Activated T-cell treated with anti-CD3 and anti-CD28 coated beads, Interleukin-2, amount 50 U/mL, for 72 hours (primary cell): Measurements from ENCODE around the gene DMD. TPM values are rescaled to one million over a fixed set of nuclear protein-coding genes. Genes with fewer than 3 reads are reported as not detected.

ENCODE experiments used
- ATAC-seq, 2 donors: fragments of 150-1000 bp; cut with Tn5 transposase; replicated peaks in 1 of 2; 2 replicates each; pipeline ENCODE4 v1.10.0; 2021; ENCODE audit warnings: moderate library complexity in 2 of 2, mild to moderate bottlenecking in 1 of 2
- DNase-seq, 2 donors: peaks; one replicate each; pipeline ENCODE4 v3.0.0; 2021 to 2022; ENCODE audit warnings: mixed read lengths in 1 of 2
- H3K27ac Mint-ChIP-seq: one replicate; pipeline ENCODE4 v1.8.0; 2022; ENCODE audit warnings: mild to moderate bottlenecking, moderate library complexity, mixed read lengths
- H3K27me3 Mint-ChIP-seq: one replicate; pipeline ENCODE4 v1.8.0; 2022; ENCODE audit warnings: low read depth, mixed read lengths
- H3K36me3 Mint-ChIP-seq, 2 donors: one replicate each; pipeline ENCODE4 v1.8.0; 2022; ENCODE audit warnings: mixed read lengths in 2 of 2, mild to moderate bottlenecking in 1 of 2; ENCODE audit not compliant: insufficient read depth in 2 of 2
- H3K4me1 Mint-ChIP-seq: one replicate; pipeline ENCODE4 v1.8.0; 2022; ENCODE audit warnings: low read depth, mixed read lengths
- H3K4me3 Mint-ChIP-seq, 2 donors: one replicate each; pipeline ENCODE4 v1.8.0; 2022; ENCODE audit warnings: mild to moderate bottlenecking in 2 of 2, mixed read lengths in 2 of 2, moderate library complexity in 2 of 2
- H3K9me3 Mint-ChIP-seq, 2 donors: one replicate each; pipeline ENCODE4 v1.8.0; 2022; ENCODE audit warnings: mixed read lengths in 2 of 2
- total RNA-seq, 2 donors: library from RNA; stranded (reverse); gene quantifications; one replicate each; pipeline ENCODE4 v1.2.3, GENCODE V29; 2022

DMD gene
- total RNA-seq, 2 donors from 2014 or later, result 2.9 to 4.6 TPM

- Mint-ChIP-seq H3K9me3 (peaks cover 0 to 3% of the 10 kb centered on the region in 2 donors), H3K4me1 (no peaks in the 10 kb centered on the region), H3K36me3 (no peaks in the 10 kb centered on the region), H3K4me3 (no peak overlapping the region), H3K27me3 (no peaks in the 10 kb centered on the region), H3K27ac (no peak overlapping the region)
- DNase-seq (no peak), ATAC-seq (no peak)
Observed at GRCh38 chrX:31747411-31747810, 1463.9 kb downstream of the DMD start.

DNA sequence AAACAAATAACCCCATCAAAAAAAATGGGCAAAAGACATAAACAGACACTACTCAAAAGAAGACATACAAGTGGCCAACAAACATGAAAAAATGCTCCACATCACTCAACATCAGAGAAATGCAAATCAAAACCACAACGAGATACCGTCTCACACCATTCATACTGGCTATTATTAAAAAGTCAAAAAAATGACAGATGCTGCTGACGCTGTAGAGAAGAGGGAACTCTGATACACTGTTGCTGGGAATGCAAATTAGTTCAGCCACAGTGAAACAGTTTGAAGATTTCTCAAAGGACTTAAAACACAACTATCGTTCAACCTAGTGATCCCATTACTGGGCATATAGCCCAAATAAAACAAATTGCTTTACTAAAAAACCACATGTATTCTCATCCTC, 1468.3 kb downstream of the DMD start:
- Mint-ChIP-seq H3K9me3 (no peaks in the 10 kb centered on the region), H3K36me3 (no peaks in the 10 kb centered on the region), H3K4me3 (no peak overlapping the region), H3K4me1 (no peaks in the 10 kb centered on the region), H3K27ac (no peak overlapping the region), H3K27me3 (no peaks in the 10 kb centered on the region)
- no peak for ATAC-seq
- DNase-seq, result no peak

- DNase-seq, result no peak
- no peak for ATAC-seq
- Mint-ChIP-seq H3K4me1 (no peaks in the 10 kb centered on the region), H3K4me3 (no peak overlapping the region), H3K27me3 (no peaks in the 10 kb centered on the region), H3K9me3 (no peaks in the 10 kb centered on the region), H3K27ac (no peak overlapping the region), H3K36me3 (no peaks in the 10 kb centered on the region)
Observed at GRCh38 chrX:31717474-31717873, 1493.9 kb downstream of the DMD start.

GRCh38 chrX:31715675-31716074, 1495.7 kb downstream of the DMD start:
- H3K9me3 Mint-ChIP-seq, result no peaks in the 10 kb centered on the region
- no peaks in the 10 kb centered on the region for H3K4me1 Mint-ChIP-seq
- ATAC-seq, result no peak
- no peak for DNase-seq
- no peaks in the 10 kb centered on the region for H3K36me3 Mint-ChIP-seq
- no peak overlapping the region for H3K27ac Mint-ChIP-seq
- no peak overlapping the region for H3K4me3 Mint-ChIP-seq
- H3K27me3 Mint-ChIP-seq, result no peaks in the 10 kb centered on the region

DNA sequence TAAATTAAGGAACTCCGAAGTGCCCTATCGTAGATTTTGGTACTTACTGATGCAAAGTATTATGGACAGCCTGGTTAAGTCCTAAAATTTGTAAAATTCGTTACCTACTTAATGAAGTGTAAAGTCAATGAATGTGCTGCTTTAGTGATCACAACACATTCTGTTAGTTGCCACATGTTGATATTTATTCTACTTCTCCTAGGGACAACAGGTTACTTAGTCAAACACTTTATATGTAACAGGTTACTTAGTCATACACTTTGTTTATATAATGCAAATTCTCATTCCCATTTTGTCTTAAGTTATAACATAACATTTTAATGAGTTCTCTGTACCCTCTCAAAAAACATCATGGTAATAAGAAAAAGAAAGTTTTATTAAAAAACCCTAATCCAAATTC, 1496.6 kb downstream of the DMD start:
- no peak for ATAC-seq

GRCh38 chrX:31713120-31713519, 1498.2 kb downstream of the DMD start:
- ATAC-seq (no peak), DNase-seq (no peak)
- no peaks in the 10 kb centered on the region for H3K4me1 Mint-ChIP-seq
- H3K4me3 Mint-ChIP-seq, result no peak overlapping the region
- H3K36me3 Mint-ChIP-seq, result no peaks in the 10 kb centered on the region
- H3K27ac Mint-ChIP-seq, result no peak overlapping the region
- no peaks in the 10 kb centered on the region for H3K27me3 Mint-ChIP-seq
- no peaks in the 10 kb centered on the region for H3K9me3 Mint-ChIP-seq

More for the DNA sequence above, 1496.6 kb downstream of the DMD start:
- DNase-seq, result no peak
- H3K36me3 Mint-ChIP-seq, result no peaks in the 10 kb centered on the region
- H3K27me3 Mint-ChIP-seq, result no peaks in the 10 kb centered on the region
- H3K27ac Mint-ChIP-seq, result no peak overlapping the region
- no peaks in the 10 kb centered on the region for H3K9me3 Mint-ChIP-seq
- no peak overlapping the region for H3K4me3 Mint-ChIP-seq
- no peaks in the 10 kb centered on the region for H3K4me1 Mint-ChIP-seq

- ATAC-seq, result no peak
- no peak for DNase-seq
- H3K9me3 Mint-ChIP-seq, result no peaks in the 10 kb centered on the region
- no peaks in the 10 kb centered on the region for H3K27me3 Mint-ChIP-seq
- H3K4me3 Mint-ChIP-seq, result no peak overlapping the region
- no peak overlapping the region for H3K27ac Mint-ChIP-seq
- H3K36me3 Mint-ChIP-seq, result no peaks in the 10 kb centered on the region
- H3K4me1 Mint-ChIP-seq, result no peaks in the 10 kb centered on the region
Observed at GRCh38 chrX:31711166-31711565, 1500.2 kb downstream of the DMD start.

DNA sequence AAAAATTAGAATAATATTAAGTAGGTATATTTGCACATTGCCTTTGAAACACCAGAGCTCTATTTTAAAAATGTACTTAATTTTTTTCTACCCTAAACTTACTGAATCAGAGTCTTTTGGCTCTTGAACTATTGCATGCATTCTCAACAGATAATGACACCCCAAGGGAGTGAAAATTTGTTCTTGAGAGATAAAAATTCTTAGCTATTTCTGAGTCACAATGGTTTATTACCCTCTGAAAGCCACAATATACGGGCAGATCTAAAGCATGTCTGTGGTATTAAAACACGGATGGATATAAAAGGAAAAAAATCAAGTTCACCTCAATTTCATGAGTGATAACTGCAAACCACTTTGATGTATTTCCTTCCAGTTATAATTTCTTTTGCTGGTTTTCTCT, 1503.2 kb downstream of the DMD start:
- Mint-ChIP-seq H3K36me3 (no peaks in the 10 kb centered on the region), H3K4me3 (no peak overlapping the region), H3K9me3 (peaks cover 0 to 2% of the 10 kb centered on the region in 2 donors), H3K4me1 (no peaks in the 10 kb centered on the region), H3K27me3 (peaks cover 5% of the 10 kb centered on the region), H3K27ac (no peak overlapping the region)
- ATAC-seq (no peak), DNase-seq (no peak)

- DNase-seq (no peak), ATAC-seq (no peak)
- Mint-ChIP-seq H3K27ac (no peak overlapping the region), H3K4me1 (no peaks in the 10 kb centered on the region), H3K27me3 (peaks cover 6% of the 10 kb centered on the region), H3K9me3 (peaks cover 0 to 2% of the 10 kb centered on the region in 2 donors), H3K4me3 (no peak overlapping the region), H3K36me3 (no peaks in the 10 kb centered on the region)
Observed at GRCh38 chrX:31706466-31706865, 1504.9 kb downstream of the DMD start.

GRCh38 chrX:31705816-31706215, 1505.5 kb downstream of the DMD start:
- no peak overlapping the region for H3K4me3 Mint-ChIP-seq
- H3K4me1 Mint-ChIP-seq, result no peaks in the 10 kb centered on the region
- H3K27ac Mint-ChIP-seq, result no peak overlapping the region
- no peaks in the 10 kb centered on the region for H3K36me3 Mint-ChIP-seq
- peaks cover 2% of the 10 kb centered on the region in 2 donors for H3K9me3 Mint-ChIP-seq
- DNase-seq (no peak), ATAC-seq (no peak)
- H3K27me3 Mint-ChIP-seq, result peaks cover 6% of the 10 kb centered on the region

- no peaks in the 10 kb centered on the region for H3K4me1 Mint-ChIP-seq
- no peak overlapping the region for H3K4me3 Mint-ChIP-seq
Observed at GRCh38 chrX:31704938-31705337, 1506.4 kb downstream of the DMD start.

DNA sequence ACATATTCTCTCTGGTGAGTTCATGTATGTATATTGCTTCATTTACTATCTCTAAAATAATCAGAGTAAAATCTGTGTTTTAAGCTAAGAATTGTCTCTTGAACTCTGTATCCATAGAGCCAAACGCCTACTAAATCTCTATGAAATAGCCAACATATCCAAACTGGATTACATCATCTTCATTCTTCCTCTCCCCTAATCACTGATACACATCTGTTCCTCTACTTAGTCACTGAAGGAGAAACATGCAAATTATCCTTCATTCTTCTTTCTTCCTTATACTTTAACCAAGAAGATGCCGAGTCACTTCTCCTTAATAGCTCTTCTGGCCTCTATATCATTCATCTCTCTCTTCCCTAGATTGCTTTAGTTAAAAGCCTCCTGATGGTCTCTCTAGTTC, 1509.1 kb downstream of the DMD start:
- H3K27ac Mint-ChIP-seq, result no peak overlapping the region
- no peaks in the 10 kb centered on the region for H3K4me1 Mint-ChIP-seq
- H3K27me3 Mint-ChIP-seq, result peaks cover 6% of the 10 kb centered on the region
- H3K36me3 Mint-ChIP-seq, result no peaks in the 10 kb centered on the region
- no peak overlapping the region for H3K4me3 Mint-ChIP-seq
- DNase-seq (no peak), ATAC-seq (no peak)
- peaks cover 2% of the 10 kb centered on the region in 2 donors for H3K9me3 Mint-ChIP-seq

More at GRCh38 chrX:31704938-31705337, 1506.4 kb downstream of the DMD start:
- Mint-ChIP-seq H3K27ac (no peak overlapping the region), H3K9me3 (peaks cover 2% of the 10 kb centered on the region in 2 donors), H3K27me3 (peaks cover 6% of the 10 kb centered on the region), H3K36me3 (no peaks in the 10 kb centered on the region)
- ATAC-seq (no peak), DNase-seq (no peak)

DNA sequence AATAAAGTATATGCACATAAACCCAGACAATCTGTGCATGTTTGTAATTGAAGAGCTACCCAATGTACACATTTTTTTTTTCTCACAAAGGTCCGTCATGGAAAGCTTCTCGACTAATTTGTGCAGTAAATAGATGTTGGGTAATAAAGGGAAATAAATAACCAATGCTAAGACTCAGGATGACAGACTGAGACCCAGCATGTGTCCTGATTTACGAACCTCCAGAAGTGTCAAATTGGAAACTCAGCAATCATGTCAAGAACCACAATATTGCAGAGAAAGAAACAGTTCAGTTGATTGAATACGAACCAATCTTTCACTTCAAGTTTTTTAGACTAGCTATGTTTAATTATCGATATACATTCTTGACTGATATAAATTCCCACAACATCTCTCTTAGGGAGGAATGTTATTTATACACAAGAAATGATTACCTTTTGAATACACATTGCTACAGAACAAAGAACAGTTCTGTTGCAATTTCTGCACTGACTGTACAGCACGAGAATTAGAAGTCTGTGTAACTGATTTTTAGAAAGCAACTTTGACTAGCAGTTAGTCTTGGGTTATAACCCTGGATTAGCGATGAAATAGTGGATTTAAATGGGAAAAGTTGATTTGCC, 1513.9 kb downstream of the DMD start:
- H3K4me3 Mint-ChIP-seq, result no peak overlapping the region
- DNase-seq (no peak), ATAC-seq (no peak)
- no peaks in the 10 kb centered on the region for H3K27me3 Mint-ChIP-seq
- H3K27ac Mint-ChIP-seq, result no peak overlapping the region
- no peaks in the 10 kb centered on the region for H3K4me1 Mint-ChIP-seq
- no peaks in the 10 kb centered on the region for H3K36me3 Mint-ChIP-seq
- H3K9me3 Mint-ChIP-seq, result peaks cover 2 to 3% of the 10 kb centered on the region in 2 donors

- H3K36me3 Mint-ChIP-seq, result peaks cover 0 to 3% of the 10 kb centered on the region in 2 donors
Observed at GRCh38 chrX:31679861-31680260, 1531.5 kb downstream of the DMD start.

More at GRCh38 chrX:31679861-31680260, 1531.5 kb downstream of the DMD start:
- H3K4me3 Mint-ChIP-seq, result no peak overlapping the region
- peaks cover 4% of the 10 kb centered on the region for H3K27me3 Mint-ChIP-seq
- no peaks in the 10 kb centered on the region for H3K9me3 Mint-ChIP-seq
- ATAC-seq (no peak), DNase-seq (no peak)
- no peak overlapping the region for H3K27ac Mint-ChIP-seq
- H3K4me1 Mint-ChIP-seq, result no peaks in the 10 kb centered on the region
